Measurements from ENCODE around the gene RFTN1.
"Not testable (repeated sequence)": the region's sequence is repeated elsewhere in the genome, so short reads cannot be mapped to it uniquely, and the experiment has no call there.

RFTN1 gene

GRCh38 chr3:16500093-16500492, 13.4 kb downstream of the RFTN1 start:
- H3K27ac Mint-ChIP-seq (ENCODE audit: low read depth), result peak overlapping the region; percentile 11
- no peaks in the 10 kb centered on the region for H3K9me3 Mint-ChIP-seq
- DNase-seq (ENCODE audit: low spot score in 2 of 2) (no peak), ATAC-seq (replicated peaks; ENCODE audit: extremely low read depth, poor library complexity, severe bottlenecking) (no peak)
- no peak overlapping the region for H3K4me3 Mint-ChIP-seq
- H3K36me3 Mint-ChIP-seq (ENCODE audit: insufficient read depth), result peaks cover 12% of the 10 kb centered on the region
- no peaks in the 10 kb centered on the region for H3K27me3 Mint-ChIP-seq
- peaks cover 86% of the 10 kb centered on the region for H3K4me1 Mint-ChIP-seq

- DNase-seq (ENCODE audit: low spot score in 2 of 2) (no peak), ATAC-seq (replicated peaks; ENCODE audit: extremely low read depth, poor library complexity, severe bottlenecking) (no peak)
- Mint-ChIP-seq H3K9me3 (no peaks in the 10 kb centered on the region), H3K4me1 (peaks cover 86% of the 10 kb centered on the region), H3K4me3 (no peak overlapping the region), H3K27ac (ENCODE audit: low read depth) (no peak overlapping the region), H3K27me3 (no peaks in the 10 kb centered on the region), H3K36me3 (ENCODE audit: insufficient read depth) (peaks cover 10% of the 10 kb centered on the region)
Observed at GRCh38 chr3:16499351-16499750, 14.1 kb downstream of the RFTN1 start.

- ATAC-seq (replicated peaks; ENCODE audit: extremely low read depth, poor library complexity, severe bottlenecking) (no peak), DNase-seq (ENCODE audit: low spot score in 2 of 2) (no peak)
- Mint-ChIP-seq H3K27me3 (no peaks in the 10 kb centered on the region), H3K36me3 (ENCODE audit: insufficient read depth) (peaks cover 10% of the 10 kb centered on the region), H3K27ac (ENCODE audit: low read depth) (peak overlapping the region; percentile 1), H3K4me3 (no peak overlapping the region), H3K4me1 (peaks cover 79% of the 10 kb centered on the region), H3K9me3 (no peaks in the 10 kb centered on the region)
Observed at GRCh38 chr3:16498130-16498890, 15.2 kb downstream of the RFTN1 start.

GRCh38 chr3:16496408-16497222, 16.9 kb downstream of the RFTN1 start:
- H3K27me3 Mint-ChIP-seq, result no peaks in the 10 kb centered on the region
- peak overlapping the region; percentile 43 for H3K4me3 Mint-ChIP-seq
- peak overlapping the region; percentile 6 for H3K27ac Mint-ChIP-seq (ENCODE audit: low read depth)
- H3K4me1 Mint-ChIP-seq, result peaks cover 70% of the 10 kb centered on the region
- DNase-seq (ENCODE audit: low spot score in 2 of 2) (no peak), ATAC-seq (replicated peaks; ENCODE audit: extremely low read depth, poor library complexity, severe bottlenecking) (peak; percentile 29)
- peaks cover 5% of the 10 kb centered on the region for H3K36me3 Mint-ChIP-seq (ENCODE audit: insufficient read depth)
- no peaks in the 10 kb centered on the region for H3K9me3 Mint-ChIP-seq

GRCh38 chr3:16496008-16496407, 17.5 kb downstream of the RFTN1 start:
- peaks cover 70% of the 10 kb centered on the region for H3K4me1 Mint-ChIP-seq
- DNase-seq (ENCODE audit: low spot score in 2 of 2), result no peak
- H3K36me3 Mint-ChIP-seq (ENCODE audit: insufficient read depth), result peaks cover 10% of the 10 kb centered on the region
- no peaks in the 10 kb centered on the region for H3K27me3 Mint-ChIP-seq
- H3K9me3 Mint-ChIP-seq, result no peaks in the 10 kb centered on the region
- peak; percentile 57 for ATAC-seq (replicated peaks; ENCODE audit: extremely low read depth, poor library complexity, severe bottlenecking)
- peak overlapping the region; percentile 6 for H3K27ac Mint-ChIP-seq (ENCODE audit: low read depth)
- peak overlapping the region; percentile 43 for H3K4me3 Mint-ChIP-seq

GRCh38 chr3:16494814-16495431, 18.6 kb downstream of the RFTN1 start:
- H3K36me3 Mint-ChIP-seq (ENCODE audit: insufficient read depth), result peaks cover 14% of the 10 kb centered on the region
- ATAC-seq (replicated peaks; ENCODE audit: extremely low read depth, poor library complexity, severe bottlenecking), result peak; percentile 42

GRCh38 chr3:16494094-16494493, 19.4 kb downstream of the RFTN1 start:
- H3K4me3 Mint-ChIP-seq, result no peak overlapping the region

More at GRCh38 chr3:16494814-16495431, 18.6 kb downstream of the RFTN1 start:
- no peak for DNase-seq (ENCODE audit: low spot score in 2 of 2)
- Mint-ChIP-seq H3K27me3 (no peaks in the 10 kb centered on the region), H3K27ac (ENCODE audit: low read depth) (peak overlapping the region; percentile 6), H3K9me3 (no peaks in the 10 kb centered on the region), H3K4me1 (peaks cover 65% of the 10 kb centered on the region), H3K4me3 (peak overlapping the region; percentile 43)

GRCh38 chr3:16490062-16490619, 23.4 kb downstream of the RFTN1 start:
- DNase-seq (ENCODE audit: low spot score in 2 of 2), result no peak
- H3K27ac Mint-ChIP-seq (ENCODE audit: low read depth), result no peak overlapping the region
- H3K36me3 Mint-ChIP-seq (ENCODE audit: insufficient read depth), result peaks cover 20% of the 10 kb centered on the region
- H3K4me3 Mint-ChIP-seq, result no peak overlapping the region
- no peaks in the 10 kb centered on the region for H3K9me3 Mint-ChIP-seq
- H3K4me1 Mint-ChIP-seq, result peaks cover 31% of the 10 kb centered on the region
- no peaks in the 10 kb centered on the region for H3K27me3 Mint-ChIP-seq
- no peak for ATAC-seq (replicated peaks; ENCODE audit: extremely low read depth, poor library complexity, severe bottlenecking)

More at GRCh38 chr3:16494094-16494493, 19.4 kb downstream of the RFTN1 start:
- no peak for DNase-seq (ENCODE audit: low spot score in 2 of 2)
- Mint-ChIP-seq H3K27me3 (no peaks in the 10 kb centered on the region), H3K4me1 (peaks cover 56% of the 10 kb centered on the region), H3K27ac (ENCODE audit: low read depth) (no peak overlapping the region), H3K9me3 (no peaks in the 10 kb centered on the region), H3K36me3 (ENCODE audit: insufficient read depth) (peaks cover 16% of the 10 kb centered on the region)
- no peak for ATAC-seq (replicated peaks; ENCODE audit: extremely low read depth, poor library complexity, severe bottlenecking)

GRCh38 chr3:16489326-16490061, 24.0 kb downstream of the RFTN1 start:
- H3K27me3 Mint-ChIP-seq; H3K4me3 Mint-ChIP-seq; H3K9me3 Mint-ChIP-seq; H3K27ac Mint-ChIP-seq (ENCODE audit: low read depth); ATAC-seq (replicated peaks; ENCODE audit: extremely low read depth, poor library complexity, severe bottlenecking); DNase-seq (ENCODE audit: low spot score in 2 of 2): not testable (repeated sequence)
- peaks cover 20% of the 10 kb centered on the region for H3K36me3 Mint-ChIP-seq (ENCODE audit: insufficient read depth)
- peaks cover 27% of the 10 kb centered on the region for H3K4me1 Mint-ChIP-seq

GRCh38 chr3:16488637-16489036, 24.9 kb downstream of the RFTN1 start:
- H3K4me1 Mint-ChIP-seq, result peaks cover 25% of the 10 kb centered on the region
- DNase-seq (ENCODE audit: low spot score in 2 of 2) (no peak), ATAC-seq (replicated peaks; ENCODE audit: extremely low read depth, poor library complexity, severe bottlenecking) (no peak)
- H3K27ac Mint-ChIP-seq (ENCODE audit: low read depth), result no peak overlapping the region
- no peaks in the 10 kb centered on the region for H3K27me3 Mint-ChIP-seq
- H3K9me3 Mint-ChIP-seq, result no peaks in the 10 kb centered on the region
- peaks cover 19% of the 10 kb centered on the region for H3K36me3 Mint-ChIP-seq (ENCODE audit: insufficient read depth)
- H3K4me3 Mint-ChIP-seq, result no peak overlapping the region

GRCh38 chr3:16487511-16488175, 25.9 kb downstream of the RFTN1 start:
- Mint-ChIP-seq H3K36me3 (ENCODE audit: insufficient read depth) (peaks cover 18% of the 10 kb centered on the region), H3K4me1 (peaks cover 30% of the 10 kb centered on the region)

More at GRCh38 chr3:16487511-16488175, 25.9 kb downstream of the RFTN1 start:
- DNase-seq (ENCODE audit: low spot score in 2 of 2), result no peak
- H3K27ac Mint-ChIP-seq (ENCODE audit: low read depth), result no peak overlapping the region
- H3K9me3 Mint-ChIP-seq, result no peaks in the 10 kb centered on the region
- no peaks in the 10 kb centered on the region for H3K27me3 Mint-ChIP-seq
- no peak overlapping the region for H3K4me3 Mint-ChIP-seq
- ATAC-seq (replicated peaks; ENCODE audit: extremely low read depth, poor library complexity, severe bottlenecking), result no peak
